ENCODE data around the gene SMARCD1.

The SMARCD1 gene

DNA sequence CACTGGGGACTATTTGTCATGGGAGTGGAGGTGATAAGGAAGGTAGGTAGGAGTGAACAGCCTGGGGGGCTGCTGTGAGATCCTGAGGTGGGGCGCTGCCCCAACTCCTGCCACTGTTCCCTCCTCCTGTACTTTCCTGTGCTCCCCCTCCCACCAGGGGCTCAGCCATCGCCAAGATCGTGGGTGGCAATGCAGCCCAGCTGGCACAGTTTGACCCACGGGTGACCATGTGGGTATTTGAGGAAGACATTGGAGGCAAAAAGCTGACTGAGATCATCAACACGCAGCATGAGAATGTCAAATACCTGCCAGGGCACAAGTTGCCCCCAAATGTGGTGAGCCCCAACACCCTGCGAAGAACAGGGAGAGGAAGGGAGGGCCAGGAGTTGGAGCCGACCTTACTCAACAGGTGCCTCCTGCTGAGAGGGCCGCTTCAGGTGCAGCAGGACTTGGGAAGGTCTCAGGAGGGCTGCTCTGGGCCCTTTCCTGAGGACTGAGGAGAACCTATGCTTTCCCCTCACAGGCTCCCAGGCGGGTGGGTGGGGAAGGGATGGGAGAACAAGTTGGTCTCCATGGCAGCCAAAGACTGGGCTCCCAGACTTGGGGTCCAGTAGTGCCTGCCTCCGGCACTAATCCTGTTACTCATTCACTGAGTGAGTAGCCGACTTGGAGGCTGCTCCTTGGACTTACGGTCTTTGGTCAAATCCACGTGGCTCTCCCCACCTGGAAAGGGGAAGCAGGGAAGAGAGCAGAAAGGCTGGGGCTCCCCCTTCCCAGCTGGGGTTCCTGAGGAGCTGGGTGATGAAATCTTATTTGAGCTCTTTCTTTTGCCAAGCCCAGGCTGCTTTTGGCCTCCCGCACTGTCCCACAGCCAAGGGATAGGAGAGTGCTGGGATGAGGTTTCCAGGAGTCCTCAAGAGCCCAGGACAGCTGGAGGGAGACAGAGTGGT lies 19.6 kb downstream of the SMARCD1 start:
- no peak for FAIRE-seq

DNA sequence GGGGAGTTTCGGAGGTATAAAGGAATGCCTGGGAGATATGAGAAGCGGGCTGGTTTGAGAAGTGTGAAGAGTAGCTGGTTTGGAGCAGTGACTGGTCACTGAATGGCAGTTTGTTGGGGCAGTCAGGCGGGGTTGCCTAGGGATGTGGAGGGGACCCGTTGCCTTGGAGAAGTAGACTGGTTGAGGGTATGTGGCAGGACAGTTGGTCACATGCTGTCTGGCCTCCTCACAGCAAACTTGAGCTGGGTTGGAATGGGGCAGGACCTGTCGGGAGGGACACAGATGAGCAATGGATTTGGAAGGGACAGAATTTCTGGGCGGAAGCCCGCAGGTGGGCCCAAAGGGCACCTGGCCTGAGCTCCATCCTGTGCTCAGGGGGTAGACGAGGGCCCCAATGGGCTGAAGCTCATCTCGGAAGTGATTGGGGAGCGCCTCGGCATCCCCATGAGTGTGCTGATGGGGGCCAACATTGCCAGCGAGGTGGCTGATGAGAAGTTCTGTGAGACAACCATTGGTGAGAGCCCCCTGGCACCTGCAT lies 20.8 kb downstream of the SMARCD1 start:
- FAIRE-seq: no peak

DNA sequence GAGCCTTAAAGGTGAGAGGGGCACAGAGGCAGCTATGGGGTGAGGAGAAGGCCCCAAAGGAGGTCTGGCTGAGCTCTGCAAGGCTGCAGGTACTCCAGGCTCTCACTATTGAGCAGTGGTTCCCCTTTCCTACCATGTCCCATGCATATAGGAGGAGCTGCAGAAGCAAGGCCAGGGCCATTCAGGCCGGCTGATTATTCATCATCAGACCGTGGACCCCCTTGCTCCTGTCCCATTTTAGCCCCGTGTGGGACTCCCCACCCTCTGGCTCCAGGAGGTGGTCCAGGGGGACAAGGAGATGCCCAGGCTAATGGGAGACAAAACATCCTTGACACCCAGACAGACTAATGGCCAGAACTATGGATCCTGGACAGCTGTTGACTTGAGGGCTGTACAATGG lies 21.8 kb downstream of the SMARCD1 start:
- no peak for FAIRE-seq

DNA sequence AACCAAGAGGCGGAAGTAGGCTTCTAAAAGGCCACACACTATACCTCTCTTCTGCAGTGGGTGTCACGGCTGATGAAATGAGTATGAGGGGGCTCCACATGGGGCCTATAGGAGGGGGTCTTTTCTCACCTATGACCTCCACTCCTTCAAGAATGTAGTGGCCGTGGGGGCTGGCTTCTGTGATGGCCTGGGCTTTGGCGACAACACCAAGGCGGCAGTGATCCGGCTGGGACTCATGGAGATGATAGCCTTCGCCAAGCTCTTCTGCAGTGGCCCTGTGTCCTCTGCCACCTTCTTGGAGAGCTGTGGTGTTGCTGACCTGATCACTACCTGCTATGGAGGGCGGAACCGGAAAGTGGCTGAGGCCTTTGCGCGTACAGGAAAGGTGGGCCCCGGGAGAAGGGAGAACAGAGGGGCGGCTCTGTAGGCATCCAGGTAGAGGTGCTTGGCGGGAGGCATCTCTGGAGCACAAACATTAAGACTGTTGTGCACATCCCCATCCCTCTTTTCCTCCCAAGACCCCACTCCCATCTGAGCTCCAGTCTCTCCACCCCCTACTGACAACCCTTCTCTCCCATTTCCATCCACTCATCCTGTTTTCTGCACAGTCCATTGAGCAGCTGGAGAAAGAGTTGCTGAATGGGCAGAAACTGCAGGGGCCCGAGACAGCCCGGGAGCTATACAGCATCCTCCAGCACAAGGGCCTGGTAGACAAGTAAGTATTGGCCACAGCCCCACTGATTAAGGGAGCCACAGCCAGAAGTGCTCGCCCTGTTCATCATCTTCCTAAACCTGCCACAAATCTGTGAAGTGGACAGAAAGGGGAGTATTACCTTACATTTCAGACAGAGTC lies 22.5 kb downstream of the SMARCD1 start:
- FAIRE-seq: no peak

DNA sequence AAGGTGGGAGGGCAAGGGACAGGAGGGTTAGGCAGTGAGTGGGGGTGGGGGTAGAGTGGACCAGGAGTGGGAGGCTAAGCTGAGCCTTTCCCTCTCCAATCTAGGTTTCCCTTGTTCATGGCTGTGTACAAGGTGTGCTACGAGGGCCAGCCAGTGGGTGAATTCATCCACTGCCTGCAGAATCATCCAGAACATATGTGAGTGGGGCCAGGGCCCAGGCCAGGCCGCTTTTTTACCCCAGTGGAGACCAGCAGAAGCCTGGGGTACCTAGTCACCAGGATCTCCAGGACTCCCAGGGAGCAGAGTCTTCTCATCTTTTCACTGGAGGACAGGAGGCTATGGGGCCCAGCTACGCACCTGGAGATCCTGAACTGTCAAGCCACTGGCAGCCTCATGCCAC lies 24.2 kb downstream of the SMARCD1 start:
- no peak for FAIRE-seq

DNA sequence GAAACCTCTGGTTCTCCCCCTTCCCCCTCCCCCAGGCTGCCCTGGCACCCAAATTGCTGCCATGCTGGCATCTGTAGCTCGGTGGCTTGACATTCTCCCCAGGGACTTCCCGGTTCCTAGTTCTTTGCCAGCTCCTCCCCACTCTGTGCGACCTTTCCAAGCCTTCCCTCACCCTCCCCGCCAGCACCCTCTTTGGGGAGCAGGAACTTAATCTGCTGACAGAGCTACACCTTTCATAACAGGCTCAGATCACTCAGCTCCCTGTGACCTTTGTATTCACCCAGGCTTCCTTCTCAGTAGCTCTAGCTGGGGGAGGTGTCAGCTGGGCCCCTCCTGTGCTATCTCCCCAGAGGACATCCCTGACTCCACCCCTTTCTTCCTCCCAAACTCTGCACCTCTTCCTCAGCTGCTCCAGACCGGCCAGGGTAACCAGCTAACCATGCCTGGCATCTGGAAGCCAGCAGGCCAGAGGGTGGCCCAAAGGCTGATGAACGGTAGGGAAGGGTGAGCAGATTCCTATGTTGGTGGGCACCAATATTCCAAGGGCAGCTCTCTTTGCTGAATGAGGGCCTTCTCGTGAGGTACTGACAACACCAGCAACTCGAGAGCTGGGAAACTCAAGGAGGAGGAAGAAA lies 25.1 kb downstream of the SMARCD1 start:
- no peak for FAIRE-seq

DNA sequence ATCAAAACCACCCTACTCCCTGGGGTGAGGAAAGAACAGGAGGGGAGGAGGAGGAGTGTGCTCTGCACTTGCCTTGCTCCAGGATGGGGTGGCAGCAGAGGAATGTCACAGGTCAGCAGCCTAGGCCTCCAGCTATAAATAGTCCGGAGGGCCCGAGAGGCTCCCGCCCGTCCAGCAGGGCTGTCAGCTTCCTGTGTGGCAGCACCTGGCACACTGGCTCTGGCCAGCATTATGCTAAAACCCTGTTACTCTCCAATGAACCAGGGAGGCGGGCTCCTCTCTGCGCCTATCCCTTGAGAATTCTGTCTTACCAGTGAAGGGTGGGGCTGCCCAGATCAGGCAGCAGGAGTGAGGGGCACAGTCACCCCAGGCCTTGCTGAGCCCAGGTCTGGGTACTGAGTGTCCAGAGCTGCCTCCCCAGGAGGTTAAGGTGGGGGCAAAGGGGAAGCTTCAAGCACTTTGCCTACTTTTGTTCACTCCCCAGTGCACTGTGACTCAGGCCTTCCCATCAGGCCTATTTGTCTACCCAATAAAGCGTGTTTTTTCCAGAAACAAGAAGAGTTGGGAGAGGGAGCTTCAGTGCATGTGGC lies 25.7 kb downstream of the SMARCD1 start:
- FAIRE-seq: no peak

DNA sequence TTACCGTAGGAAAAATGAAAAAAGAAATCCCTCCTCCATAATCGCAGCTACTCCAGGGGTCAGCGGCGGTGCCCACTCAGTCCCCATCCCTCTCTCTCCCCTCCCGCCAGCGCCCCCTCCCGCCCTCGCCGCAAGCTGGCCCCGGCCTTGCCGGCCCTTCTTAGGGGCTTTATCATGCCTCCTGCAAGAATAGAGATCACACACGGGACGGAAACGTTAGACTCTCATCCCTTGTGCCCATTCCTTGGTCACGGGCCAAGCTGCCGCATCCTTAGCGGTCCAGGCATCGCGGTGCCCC lies 26.2 kb downstream of the SMARCD1 start:
- FAIRE-seq: no peak

DNA sequence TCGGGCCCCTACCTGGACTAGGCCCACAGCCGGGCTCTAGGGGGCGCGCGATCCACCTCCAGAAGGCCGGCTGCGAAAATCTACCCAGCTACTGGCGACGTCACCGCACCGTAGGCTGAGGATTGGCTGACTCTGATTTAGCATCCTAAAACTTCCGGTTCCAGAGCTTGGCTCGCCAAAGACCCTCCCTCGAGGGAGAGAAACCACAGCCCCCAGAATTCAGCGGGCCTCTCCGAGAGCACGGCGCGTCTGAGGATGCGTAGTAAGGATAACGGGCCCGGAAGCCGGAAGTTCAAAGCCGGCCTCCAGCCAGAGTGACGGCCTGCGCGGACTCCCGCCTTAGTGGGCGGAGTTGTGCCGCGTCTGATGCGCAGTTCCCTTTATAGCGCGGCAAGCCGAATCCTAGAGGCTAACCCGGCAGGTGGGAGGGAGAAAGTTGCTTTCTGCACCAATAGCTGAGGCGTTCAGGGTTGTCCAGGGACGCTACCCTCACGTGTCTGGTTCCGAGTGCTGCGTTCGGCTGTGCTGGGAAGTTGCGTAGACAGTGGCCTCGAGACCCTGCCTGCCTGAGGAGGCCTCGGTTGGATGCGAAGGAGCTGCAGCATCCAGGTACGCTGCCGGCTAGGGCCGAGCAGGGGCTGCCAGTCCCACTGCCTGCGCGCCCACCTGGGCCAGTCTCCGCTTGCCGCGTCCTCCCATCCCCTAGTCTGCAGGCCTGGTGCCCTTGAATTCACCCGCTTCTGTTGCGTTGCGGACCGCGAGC lies 26.7 kb downstream of the SMARCD1 start, which contains the start of gene COX14:
TSS of gene COX14 (plus strand) at position 544 of the 763 bp plus-strand sequence. CDS start 7,808 bp downstream, outside the sequence.
- peak; percentile 99 for FAIRE-seq

DNA sequence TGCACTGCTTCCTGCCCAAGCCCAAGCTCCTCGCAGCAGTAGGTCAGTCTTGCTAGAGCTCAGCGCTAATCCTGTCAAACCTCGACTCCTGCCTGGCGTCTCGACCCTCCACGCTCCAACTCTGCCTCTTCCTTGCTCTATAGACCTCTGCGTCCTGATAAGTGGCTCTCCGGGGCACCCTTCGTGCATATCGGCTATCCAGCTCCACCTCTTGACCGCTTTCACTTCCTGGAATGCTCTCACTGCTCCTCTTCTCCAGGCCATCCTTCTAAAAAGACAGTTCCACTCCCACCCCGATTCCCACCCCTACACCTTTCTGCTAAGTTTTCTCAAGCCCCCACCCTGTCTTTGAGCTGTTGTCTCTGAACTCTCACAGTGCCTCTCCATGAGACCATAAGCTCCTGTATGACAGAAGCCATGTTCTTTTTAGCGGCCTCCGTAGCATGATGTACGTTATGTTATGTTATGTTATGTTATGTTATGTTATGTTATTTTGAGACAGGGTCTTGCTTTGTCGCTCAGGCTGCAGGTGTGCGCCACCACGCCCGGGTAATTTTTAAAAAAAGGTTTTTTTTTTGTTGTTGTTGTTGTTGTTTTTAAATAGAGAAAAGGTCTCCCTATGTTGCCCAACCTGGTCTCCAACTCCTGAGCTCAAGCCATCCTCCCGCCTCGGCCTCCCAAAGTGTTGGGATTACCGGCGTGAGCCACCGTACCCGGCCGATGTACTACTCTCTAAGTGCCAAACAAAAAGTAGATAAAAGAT lies 27.5 kb downstream of the SMARCD1 start:
- FAIRE-seq: no peak

DNA sequence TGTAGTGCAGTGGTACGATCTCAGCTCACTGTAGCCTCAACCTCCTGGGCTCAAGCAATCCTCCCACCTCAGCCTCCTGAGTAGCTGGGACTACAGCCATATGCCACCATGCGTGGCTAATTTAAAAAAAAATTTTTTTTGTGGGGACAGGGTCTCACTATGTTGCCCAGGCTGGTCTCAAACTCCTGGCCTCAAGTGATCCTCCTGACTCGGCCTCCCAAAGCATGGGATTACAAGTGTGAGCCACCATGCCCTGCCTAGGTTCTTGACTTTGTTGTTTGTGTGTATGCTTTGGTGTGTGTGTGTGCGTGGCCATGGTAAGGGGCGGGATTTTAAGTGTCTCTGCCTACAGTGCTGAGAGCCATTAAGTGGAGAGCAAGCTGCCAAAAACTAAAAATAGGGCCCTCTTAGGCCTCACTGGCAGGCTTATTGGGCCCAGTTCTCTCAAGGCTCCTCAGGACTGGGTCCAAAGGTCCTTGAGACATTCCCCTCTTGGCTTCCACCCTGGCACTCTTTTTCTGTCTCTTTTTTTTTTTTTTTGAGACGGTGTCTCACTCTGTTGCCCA lies 32.0 kb downstream of the SMARCD1 start:
- no peak for FAIRE-seq

DNA sequence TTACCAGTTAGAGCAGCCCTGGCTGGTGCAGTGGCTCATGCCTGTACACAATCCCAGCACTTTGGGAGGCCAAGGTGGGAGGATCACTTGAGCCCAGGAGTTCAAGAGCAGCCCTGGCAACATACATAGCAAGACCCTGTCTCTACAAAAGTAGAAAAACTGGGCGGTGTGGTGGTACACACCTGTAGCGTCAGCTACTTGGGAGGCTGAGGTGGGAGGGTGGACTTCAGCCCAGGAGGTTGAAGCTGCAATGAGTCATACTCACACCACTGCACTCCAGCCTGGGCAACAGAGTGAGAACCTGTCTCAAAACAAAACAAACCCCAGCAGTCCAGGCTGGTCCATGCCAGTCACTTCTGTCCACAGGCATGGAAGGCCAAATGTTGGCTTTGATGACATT lies 34.2 kb downstream of the SMARCD1 start:
- no peak for FAIRE-seq

DNA sequence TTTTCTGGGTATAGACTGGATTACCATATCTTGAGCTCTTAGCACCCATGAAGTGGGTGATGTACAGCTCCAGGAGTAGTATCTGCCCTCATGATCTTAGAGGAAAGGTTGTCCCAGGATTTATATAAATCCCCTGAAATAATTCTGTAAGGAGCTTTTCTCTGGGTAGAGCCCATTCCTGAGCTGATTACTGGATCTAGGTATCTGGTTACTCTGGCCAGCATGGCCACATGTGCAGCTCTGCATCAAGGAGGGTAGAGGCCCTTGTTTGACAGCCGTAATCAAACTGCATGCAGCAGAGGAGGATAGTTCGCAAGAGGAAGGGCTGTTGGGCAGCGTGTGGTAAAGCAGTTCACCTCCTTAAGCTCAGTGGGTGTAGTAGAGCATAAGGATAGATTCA lies 35.4 kb downstream of the SMARCD1 start:
- FAIRE-seq: no peak

DNA sequence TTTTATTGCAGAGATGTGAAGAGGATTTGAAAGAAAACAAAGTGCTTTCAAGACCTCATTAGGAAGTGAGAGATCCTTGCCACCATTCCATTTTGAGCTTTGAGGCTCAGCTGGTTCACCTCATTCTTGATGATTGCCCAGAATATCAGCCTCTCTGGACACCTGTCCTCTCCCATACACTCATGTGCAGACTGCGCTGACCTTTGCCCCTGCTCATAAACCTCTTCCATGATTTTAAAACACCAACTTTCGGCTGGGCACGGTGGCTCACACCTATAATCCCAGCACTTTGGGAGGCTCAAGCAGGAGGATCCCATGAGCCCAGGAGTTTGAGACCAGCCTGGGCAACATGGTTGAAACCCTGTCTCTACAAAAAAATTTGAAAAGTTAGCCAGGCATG lies 35.8 kb downstream of the SMARCD1 start:
- no peak for FAIRE-seq

DNA sequence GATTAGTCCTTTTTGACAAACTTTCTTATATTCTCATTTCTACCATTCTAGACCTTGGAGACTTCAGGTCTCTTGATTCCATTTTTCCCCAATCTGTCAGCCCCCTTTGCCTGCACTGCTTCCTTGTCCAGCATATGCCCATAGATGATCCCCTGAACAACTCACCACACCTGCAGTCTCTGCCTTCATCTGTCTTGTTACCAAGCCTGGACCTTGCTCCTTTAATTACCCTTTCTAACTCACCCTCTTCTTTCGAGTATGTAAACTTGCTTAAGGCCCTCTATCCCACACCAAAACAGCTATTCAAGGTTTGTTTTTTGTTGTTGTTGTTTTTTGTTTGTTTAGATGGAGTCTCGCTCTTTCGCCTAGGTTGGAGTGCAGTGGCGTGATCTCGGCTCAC lies 36.5 kb downstream of the SMARCD1 start:
- no peak for FAIRE-seq

DNA sequence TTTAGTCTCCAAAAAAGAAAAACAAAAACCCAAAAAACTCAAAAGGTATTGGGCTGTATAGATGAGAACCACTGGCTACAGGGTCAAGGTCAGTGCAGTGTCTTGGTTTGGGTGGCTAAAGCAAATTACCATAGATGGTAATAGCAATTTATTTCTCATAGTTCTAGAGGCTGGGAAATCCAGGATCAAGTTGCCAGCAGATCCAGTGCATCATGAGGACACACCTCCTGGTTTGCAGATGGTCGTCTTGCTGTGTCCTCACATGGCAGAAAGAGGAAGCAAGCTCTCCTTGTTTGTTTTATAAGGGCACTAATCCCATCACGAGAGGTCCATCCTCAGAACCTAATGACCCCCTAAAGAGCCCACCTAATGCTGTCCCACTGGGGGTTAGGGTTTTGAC lies 38.1 kb downstream of the SMARCD1 start:
- FAIRE-seq: no peak

DNA sequence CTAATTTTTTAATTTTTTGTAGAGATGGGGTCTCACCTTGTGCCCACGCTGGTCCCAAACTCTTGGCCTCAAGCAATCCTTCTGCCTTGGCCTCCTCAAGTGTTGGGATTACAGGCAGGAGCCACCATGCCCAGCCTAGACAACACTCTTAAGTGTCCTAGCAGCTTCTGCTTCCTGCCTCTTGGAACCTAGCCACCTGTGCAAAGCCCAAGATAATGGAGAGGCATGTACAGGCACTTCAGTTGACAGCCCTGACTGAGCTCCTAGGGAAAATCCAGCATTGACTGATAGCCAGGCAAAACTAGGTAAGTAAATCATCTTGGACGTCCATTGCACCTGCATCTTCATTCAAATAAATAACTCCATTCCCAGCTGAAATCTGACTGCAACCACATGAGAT lies 42.4 kb downstream of the SMARCD1 start:
- no peak for FAIRE-seq

DNA sequence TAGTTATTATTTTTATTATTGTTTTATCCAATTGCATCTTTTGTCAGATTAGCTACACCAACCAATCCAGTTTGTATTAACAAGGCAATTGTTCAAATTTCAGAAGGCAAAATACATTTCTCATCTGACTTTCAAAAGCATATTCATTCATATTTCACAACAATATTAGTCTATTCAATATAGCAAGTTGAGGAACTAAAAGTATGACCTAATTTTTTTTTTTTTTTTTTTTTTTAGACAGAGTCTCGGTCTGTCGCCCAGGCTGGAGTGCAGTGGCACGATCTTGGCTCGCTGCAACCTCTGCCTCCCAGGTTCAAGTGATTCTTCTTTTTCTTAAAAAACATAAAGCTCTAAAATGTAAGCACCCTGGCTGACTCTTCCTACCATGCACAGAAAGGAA lies 44.1 kb downstream of the SMARCD1 start:
- FAIRE-seq: no peak

DNA sequence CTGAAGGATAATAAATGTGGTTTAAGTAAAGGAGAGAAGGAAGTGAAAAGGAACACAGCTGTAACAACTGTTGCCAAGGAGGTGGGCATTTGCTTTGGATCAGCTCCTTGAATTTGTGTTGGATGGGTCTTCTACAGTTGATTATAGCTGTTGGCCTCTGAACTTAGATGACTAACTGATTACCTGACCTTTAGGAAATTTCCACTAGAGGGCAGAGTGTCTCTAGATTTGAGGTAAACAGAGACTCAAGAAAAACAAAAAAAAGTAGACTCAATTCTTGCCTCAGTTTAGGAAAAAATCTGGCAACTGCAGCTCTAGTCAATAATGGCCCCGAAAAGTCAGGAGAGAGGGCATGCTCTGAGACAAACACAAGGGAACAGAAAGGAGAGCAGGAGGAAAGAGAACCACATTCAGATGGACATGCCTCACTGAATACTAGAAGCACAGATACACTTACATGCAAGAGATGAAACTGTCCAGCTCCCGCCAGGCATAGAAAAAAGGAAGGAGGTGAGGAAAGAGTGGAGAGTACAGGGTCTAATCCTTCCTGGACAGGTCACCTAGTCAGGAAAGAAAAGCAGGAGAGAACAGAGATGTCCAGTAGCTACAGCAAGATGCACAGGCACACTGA lies 47.5 kb downstream of the SMARCD1 start:
- no peak for FAIRE-seq

DNA sequence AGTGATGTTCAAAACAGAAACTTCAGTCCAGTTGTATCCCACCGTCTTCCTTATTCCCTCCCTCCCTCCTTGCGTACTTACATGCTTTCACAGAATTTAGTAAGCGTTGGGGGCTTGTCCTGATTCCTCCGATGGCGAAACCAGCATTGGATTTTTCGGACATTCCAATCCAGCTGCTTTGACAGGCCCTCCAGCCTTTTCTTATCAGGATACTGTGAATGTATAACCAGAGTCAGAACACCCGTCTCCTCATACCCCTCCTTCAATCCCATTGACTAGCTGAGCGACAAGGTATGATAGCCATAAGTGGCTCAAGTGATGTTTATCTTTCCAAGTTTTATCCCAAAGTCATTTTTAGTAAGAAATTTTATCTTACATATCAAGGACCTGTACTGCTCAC lies 57.9 kb downstream of the SMARCD1 start:
- no peak for FAIRE-seq
